ENCODE data around the gene U2AF2.

Gene U2AF2

DNA sequence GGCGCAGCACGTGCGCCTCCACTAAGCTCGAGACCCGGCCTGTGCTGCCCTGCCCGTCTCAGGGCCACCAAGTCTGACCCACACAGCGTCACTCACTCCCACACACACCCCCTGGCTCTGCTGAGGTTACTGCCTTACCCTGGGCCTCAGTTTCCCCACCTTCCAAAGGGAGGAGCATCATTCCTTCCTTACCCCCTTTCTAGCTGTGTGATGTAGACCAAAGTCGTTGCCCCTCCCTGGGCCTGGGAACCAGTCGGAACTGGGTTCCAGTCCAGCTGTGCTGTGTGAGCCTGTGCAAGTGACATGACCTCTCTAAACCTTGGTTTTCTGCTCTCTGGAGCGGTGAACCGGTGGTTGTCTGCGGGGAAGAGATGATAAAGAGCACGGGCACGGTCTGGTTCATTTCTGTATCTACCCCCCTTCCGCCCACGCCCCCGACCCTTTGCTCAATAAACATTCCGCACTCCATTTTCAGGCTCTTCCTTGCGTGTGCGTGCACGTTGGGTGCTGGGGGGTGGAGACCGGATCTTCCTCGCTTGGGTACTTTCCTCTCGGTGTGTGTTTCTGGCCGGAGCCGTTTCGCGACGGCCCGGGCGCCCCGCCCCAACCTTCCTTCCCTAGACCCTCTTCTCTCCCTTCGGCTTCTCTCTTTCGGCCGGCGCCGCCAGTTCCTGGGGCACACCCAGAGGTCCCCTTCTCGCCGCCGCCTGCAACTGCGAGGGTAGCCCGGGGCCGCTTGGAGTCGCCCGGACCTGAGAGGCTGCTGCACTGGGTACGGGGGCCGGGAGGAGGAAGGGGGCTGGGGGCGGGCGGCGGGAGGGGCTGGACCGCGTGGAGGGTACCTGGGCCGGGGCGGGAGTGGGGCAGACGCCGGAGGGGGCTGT lies 11.6 kb upstream of the U2AF2 start, which contains the start of gene ZNF581:
Gene ZNF581, plus strand, starts transcription at position 647 of the 884 bp plus-strand sequence. CDS start 923 bp downstream, outside the sequence.
- peak; percentile 60 to 75 for DNase-seq (ENCODE audit: low read depth in 2 of 2)

GRCh38 chr19:55643887-55644176 lies 11.0 kb upstream of the U2AF2 start:
- no peak for DNase-seq (ENCODE audit: low read depth in 2 of 2)

GRCh38 chr19:55644191-55644833 lies 10.5 kb upstream of the U2AF2 start:
- no peak for DNase-seq (ENCODE audit: low read depth in 2 of 2)

DNA sequence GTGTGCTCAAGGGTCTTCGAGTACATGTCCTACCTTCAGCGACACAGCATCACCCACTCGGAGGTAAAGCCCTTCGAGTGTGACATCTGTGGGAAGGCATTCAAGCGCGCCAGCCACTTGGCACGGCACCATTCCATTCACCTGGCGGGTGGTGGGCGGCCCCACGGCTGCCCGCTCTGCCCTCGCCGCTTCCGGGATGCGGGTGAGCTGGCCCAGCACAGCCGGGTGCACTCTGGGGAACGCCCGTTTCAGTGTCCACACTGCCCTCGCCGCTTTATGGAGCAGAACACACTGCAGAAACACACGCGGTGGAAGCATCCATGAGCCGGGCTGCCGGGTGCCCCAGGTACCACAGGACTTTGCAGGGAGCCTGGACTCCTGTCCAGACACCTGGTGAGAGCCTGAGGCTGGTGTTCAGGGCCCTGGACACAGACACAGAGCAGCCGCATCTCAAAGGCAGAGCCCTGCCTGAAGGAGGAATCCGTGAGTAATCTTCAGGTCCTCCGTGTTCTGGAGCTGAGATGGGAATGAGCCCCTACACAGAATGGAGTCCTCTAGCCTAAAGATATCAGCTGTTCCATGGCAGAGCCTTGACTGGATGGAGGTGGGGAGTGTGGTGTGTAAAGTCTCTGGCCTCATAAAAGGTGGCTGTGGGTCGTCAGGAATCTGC lies 9.9 kb upstream of the U2AF2 start:
- DNase-seq (ENCODE audit: low read depth in 2 of 2), result no peak

- no peak for DNase-seq (ENCODE audit: low read depth in 2 of 2)
Measured at GRCh38 chr19:55645512-55645881, 9.3 kb upstream of the U2AF2 start.

GRCh38 chr19:55646889-55647731 lies 7.7 kb upstream of the U2AF2 start:
- no peak for DNase-seq (ENCODE audit: low read depth in 2 of 2)

- DNase-seq (ENCODE audit: low read depth in 2 of 2), result peak in 1 of 2 donors; percentile 54
Measured at GRCh38 chr19:55647732-55648584, 6.9 kb upstream of the U2AF2 start, which contains the start of gene CCDC106. TSS of gene CCDC106 (plus strand) at chr19:55648212. CDS start at chr19:55649047, 835 bp downstream.

- DNase-seq (ENCODE audit: low read depth in 2 of 2), result no peak
Measured at GRCh38 chr19:55648585-55649267, 6.1 kb upstream of the U2AF2 start.

- DNase-seq (ENCODE audit: low read depth in 2 of 2), result no peak
Measured at GRCh38 chr19:55649268-55650125, 5.3 kb upstream of the U2AF2 start.

DNA sequence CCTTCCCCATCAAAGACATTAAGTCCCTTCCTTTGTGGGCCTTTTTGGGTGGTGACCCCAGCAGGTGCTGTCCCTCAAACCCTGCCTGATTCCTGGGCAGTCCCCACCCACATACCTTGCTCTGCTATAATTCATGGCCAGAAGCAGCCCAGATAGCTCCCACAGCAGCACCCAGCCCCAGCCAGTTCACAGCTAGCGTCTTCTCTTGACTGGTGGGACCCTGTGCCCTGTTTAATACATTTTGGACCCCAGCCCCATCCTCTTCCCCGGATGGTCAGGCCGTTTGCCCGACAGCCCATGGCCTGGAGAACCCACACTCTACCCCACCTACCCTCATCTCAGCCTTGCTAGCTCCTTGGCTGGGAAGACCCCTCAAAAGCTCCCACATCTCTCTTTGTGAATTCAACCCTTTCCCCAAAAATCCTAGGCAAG lies 4.7 kb upstream of the U2AF2 start:
- DNase-seq (ENCODE audit: low read depth in 2 of 2), result no peak

GRCh38 chr19:55650602-55651230 lies 4.1 kb upstream of the U2AF2 start:
- DNase-seq (ENCODE audit: low read depth in 2 of 2), result no peak

DNA sequence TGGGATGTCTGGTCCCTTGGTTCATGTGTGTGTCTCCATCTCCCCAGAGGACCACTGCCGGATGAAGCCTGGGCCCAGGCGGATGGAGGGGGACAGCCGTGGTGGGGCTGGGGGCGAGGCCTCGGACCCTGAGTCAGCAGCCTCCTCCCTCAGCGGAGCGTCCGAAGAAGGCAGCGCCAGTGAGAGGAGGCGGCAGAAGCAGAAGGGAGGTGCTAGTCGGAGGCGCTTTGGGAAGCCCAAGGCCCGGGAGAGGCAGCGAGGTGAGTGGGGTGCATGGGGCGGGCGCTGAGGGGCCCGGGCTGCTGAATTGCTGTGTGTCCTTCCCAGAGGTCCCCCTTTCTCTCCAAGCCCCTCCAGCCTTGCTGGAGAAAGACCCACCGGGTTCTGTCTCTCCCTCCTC lies 3.6 kb upstream of the U2AF2 start:
- no peak for DNase-seq (ENCODE audit: low read depth in 2 of 2)

DNA sequence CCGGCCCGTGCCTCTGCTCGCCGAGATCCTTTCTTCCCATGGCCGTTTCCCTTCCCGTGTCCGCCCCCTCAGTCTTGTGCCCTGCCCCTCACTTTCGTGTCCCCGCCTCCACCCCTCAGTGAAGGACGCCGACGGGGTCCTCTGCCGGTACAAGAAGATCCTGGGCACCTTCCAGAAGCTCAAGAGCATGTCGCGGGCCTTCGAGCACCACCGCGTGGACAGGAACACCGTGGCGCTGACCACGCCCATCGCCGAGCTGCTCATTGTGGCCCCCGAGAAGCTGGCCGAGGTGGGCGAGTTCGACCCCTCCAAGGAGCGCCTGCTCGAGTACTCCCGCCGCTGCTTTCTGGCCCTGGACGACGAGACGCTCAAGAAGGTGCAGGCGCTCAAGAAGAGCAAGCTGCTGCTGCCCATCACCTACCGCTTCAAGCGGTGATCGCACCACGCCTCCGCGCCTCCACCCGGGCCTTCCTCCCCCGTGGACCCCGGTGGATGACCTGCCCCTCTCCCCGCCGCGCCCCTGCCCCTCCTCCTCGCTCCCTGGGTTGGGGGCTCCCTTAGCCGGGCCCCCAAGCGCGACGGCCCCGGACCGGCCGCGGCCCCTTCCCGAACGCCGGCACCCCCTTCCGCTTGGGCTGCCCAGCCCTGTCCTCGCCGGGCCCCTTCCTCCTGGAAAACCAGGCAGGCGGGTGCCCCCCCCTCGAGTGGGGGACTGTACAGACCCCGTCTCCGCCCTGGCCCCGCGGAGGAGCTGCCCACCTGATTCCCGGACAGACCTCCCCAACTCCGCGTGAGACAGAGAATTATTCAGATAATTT lies 2.3 kb upstream of the U2AF2 start:
- no peak for DNase-seq (ENCODE audit: low read depth in 2 of 2)

DNA sequence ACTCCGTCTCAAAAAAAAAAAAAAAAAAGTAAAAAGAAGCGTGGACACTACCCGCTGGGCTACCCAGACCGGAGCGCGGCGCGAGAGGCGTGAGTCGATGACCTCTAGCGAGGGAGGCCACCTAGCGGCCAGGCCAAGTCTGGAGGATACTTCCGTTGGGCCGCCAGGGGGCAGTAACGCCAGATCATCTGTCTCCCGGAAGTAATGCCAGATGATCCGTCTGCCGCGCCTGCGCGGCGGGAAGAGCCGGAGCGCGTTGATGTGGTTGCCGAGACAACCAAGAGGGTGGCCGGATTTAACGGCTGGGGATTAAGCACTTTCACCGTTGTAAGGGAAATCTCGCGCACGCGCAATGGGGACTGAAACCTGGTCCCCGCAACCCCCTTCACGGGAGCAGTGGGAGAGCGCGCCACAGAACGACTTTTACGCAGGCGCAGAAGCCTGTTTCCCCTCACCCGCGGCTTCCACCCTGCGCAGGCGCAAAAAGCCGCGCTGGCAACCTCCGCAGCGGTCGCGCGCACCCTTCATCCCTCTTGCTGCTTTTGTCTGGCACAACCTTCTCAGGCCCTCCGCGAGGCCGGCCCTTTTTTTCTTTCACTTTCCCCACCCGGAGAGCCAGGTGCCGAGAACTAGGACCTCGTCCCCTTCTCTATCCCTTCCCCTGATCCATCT lies 1.0 kb upstream of the U2AF2 start:
- peak; percentile 98 to 99 for DNase-seq (ENCODE audit: low read depth in 2 of 2)

DNA sequence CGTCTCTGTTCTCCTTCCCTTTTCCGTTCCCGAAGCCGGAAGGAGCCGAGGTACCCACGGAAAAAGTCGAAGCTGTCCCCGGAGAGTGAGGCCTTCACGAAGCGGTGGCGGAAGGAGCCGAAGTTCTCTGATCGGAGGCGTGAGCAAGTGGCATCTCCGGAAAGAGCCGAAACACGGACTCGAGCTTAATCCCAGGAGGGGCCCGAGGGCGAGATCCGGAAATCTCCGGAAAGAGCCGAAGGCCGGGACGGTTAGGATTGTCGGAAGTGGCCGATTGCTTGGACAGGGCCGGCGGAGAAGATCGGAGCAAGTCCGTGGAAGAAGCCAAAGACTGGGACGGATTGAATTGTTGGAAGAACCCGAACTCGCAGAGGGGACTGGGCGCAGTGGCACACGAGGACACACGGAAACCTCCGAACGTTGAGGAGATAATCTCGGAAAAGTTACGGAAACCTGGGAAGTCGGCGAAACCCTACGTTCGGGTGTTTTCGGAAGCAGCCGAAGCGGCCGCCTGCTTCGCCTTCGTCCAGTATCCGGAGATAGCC lies 440 bp upstream of the U2AF2 start:
- DNase-seq (ENCODE audit: low read depth in 2 of 2), result peak; percentile 97 to 98

DNA sequence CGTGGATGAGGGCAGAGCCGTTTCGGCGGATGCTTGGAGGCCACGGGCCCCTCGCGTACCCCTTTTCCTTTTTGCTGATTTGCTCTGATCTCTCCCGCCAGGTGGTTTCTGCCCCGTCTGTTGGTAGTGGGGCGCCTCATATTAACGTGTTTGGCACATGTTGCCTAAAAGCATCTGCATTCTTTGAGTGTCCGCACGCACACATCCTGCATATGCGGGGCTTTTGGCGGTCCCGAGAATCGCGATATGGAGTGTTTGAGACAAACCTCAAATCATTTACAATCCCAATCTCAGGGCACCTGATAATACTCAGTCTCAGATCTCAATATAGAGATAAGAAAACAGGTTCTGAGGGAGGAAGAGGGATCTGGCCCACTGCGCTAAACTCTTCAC lies 809 bp downstream of the U2AF2 start:
- no peak for DNase-seq (ENCODE audit: low read depth in 2 of 2)

DNA sequence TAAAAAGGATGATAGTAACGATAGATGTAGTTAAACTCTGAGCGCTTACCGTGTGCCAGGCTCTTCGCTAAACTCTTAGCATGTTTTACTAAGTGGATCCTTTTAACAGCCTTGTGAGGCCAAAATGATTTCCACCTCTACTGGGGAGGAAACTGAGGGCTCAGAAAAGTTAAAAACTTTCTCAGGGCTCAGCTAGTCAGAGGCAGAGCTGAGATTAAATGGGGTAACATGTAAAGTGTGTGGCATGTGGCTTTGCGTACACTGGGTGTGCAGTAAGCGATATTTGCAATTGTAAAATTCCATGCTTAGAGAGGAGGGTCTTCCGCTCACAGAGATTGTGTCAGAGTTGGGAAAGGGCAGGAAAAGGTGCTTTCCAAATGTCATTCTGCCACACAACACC lies 1.7 kb downstream of the U2AF2 start:
- no peak for DNase-seq (ENCODE audit: low read depth in 2 of 2)

All from stimulated activated CD8-positive, alpha-beta memory T cell treated with anti-CD3 and anti-CD28 coated beads, Interleukin-7, amount 100 ng/mL, for 4 hours (primary cell).